AG10803 (cell line): ENCODE measurements around the gene CHAF1B.

Source experiments
- DNase-seq: peaks from one replicate; pipeline ENCODE4 v3.0.0; 2010; ENCODE audit warnings: low read depth
- H3K4me3 ChIP-seq: 2 replicates; pipeline ENCODE4 v1.5.1; 2011; ENCODE audit warnings: mild to moderate bottlenecking, low read length, control low read depth
- CTCF ChIP-seq: conservative IDR thresholded peaks from 2 replicates; pipeline ENCODE4 v1.5.1; 2011; ENCODE audit warnings: mild to moderate bottlenecking, low read length, control low read depth, inconsistent platforms

The CHAF1B gene

GRCh38 chr21:36349315-36349714 lies 35.9 kb upstream of the CHAF1B start:
- DNase-seq = no peak
- H3K4me3 ChIP-seq = no peak overlapping the region
- TF ChIP-seq CTCF = no peak

- peak; percentile 63 for DNase-seq
- TF ChIP-seq CTCF = no peak
- H3K4me3 ChIP-seq = no peak overlapping the region
Measured at GRCh38 chr21:36350282-36350910, 34.8 kb upstream of the CHAF1B start.

- DNase-seq = no peak
- no peak overlapping the region for H3K4me3 ChIP-seq
- no peak for TF ChIP-seq CTCF
Measured at GRCh38 chr21:36354918-36355680, 30.1 kb upstream of the CHAF1B start.

- TF ChIP-seq CTCF = no peak
Measured at GRCh38 chr21:36355868-36356267, 29.3 kb upstream of the CHAF1B start.

GRCh38 chr21:36359185-36359584 lies 26.0 kb upstream of the CHAF1B start:
- no peak for TF ChIP-seq CTCF
- no peak overlapping the region for H3K4me3 ChIP-seq
- no peak for DNase-seq

More at GRCh38 chr21:36355868-36356267, 29.3 kb upstream of the CHAF1B start:
- no peak for DNase-seq
- H3K4me3 ChIP-seq = no peak overlapping the region

GRCh38 chr21:36369064-36369685 lies 16.0 kb upstream of the CHAF1B start:
- DNase-seq = no peak
- no peak for TF ChIP-seq CTCF
- H3K4me3 ChIP-seq = no peak overlapping the region
